Stimulated activated CD8-positive, alpha-beta memory T cell treated with anti-CD3 and anti-CD28 coated beads, Interleukin-12 subunit alpha, Interleukin-12 subunit beta, amount 100 ng/mL, for 1 hour (primary cell): ENCODE measurements around the gene TBC1D22A.

ENCODE experiments used
- DNase-seq: peaks from one replicate; pipeline ENCODE4 v3.0.0-alpha.2; 2020; ENCODE audit warnings: low read depth

Gene TBC1D22A

GRCh38 chr22:47171441-47172221 lies 409.2 kb downstream of the TBC1D22A start:
- DNase-seq: no peak

GRCh38 chr22:47172771-47173534 lies 410.5 kb downstream of the TBC1D22A start:
- no peak for DNase-seq

- DNase-seq: no peak
These were observed 411.1 kb downstream of the TBC1D22A start for GRCh38 chr22:47173535-47174021.

- DNase-seq: no peak
These were observed 411.6 kb downstream of the TBC1D22A start for GRCh38 chr22:47174096-47174495.

GRCh38 chr22:47174671-47175112 lies 412.2 kb downstream of the TBC1D22A start:
- no peak for DNase-seq

- no peak for DNase-seq
These were observed 412.9 kb downstream of the TBC1D22A start for GRCh38 chr22:47175151-47176025.

- DNase-seq: no peak
These were observed 413.6 kb downstream of the TBC1D22A start for GRCh38 chr22:47176026-47176389.

GRCh38 chr22:47176573-47177333 lies 414.3 kb downstream of the TBC1D22A start:
- no peak for DNase-seq

- no peak for DNase-seq
These were observed 414.9 kb downstream of the TBC1D22A start for GRCh38 chr22:47177334-47177815.

- no peak for DNase-seq
These were observed 415.9 kb downstream of the TBC1D22A start for GRCh38 chr22:47178339-47178738.

- DNase-seq: no peak
These were observed 418.3 kb downstream of the TBC1D22A start for GRCh38 chr22:47180796-47181195.

GRCh38 chr22:47187176-47187957 lies 424.9 kb downstream of the TBC1D22A start:
- no peak for DNase-seq

- no peak for DNase-seq
These were observed 426.0 kb downstream of the TBC1D22A start for GRCh38 chr22:47188261-47189055.

- DNase-seq: no peak
These were observed 426.8 kb downstream of the TBC1D22A start for GRCh38 chr22:47189056-47189916.

GRCh38 chr22:47190276-47190956 lies 428.0 kb downstream of the TBC1D22A start:
- no peak for DNase-seq

- DNase-seq: no peak
These were observed 428.7 kb downstream of the TBC1D22A start for GRCh38 chr22:47190957-47191670.
